Upper lobe of left lung (tissue), 6 donors: ENCODE data around the gene SLC4A2. TPM values are rescaled to one million over a fixed set of nuclear protein-coding genes. Genes with fewer than 3 reads are reported as not detected.

Experiments
- ATAC-seq, 2 donors: fragments of 200-7000 bp; cut with Tn5 transposase; one replicate each; pipeline ENCODE4 v1.9.1; 2022; ENCODE audit warnings: mild to moderate bottlenecking in 2 of 2, moderate library complexity in 2 of 2; ENCODE audit not compliant: low FRiP score in 2 of 2
- DNase-seq, 2 donors: peaks; one replicate each; pipeline ENCODE4 v3.0.0-alpha.2; 2019 to 2020
- H3K27ac ChIP-seq, 4 donors: fragments of 200-600 bp; sonication (generic); one replicate each; pipeline ENCODE4 v1.5.1; 2016 to 2019
- H3K27me3 ChIP-seq, 4 donors: fragments of 200-600 bp; sonication (generic); one replicate each; pipeline ENCODE4 v1.5.1; 2017 to 2019
- H3K36me3 ChIP-seq, 4 donors: fragments of 200-600 bp; sonication (generic); one replicate each; pipeline ENCODE4 v1.5.1; 2016 to 2019
- H3K4me1 ChIP-seq, 4 donors: fragments of 200-600 bp; sonication (generic); one replicate each; pipeline ENCODE4 v1.5.1; 2018 to 2019
- H3K4me3 ChIP-seq, 4 donors: fragments of 200-600 bp; sonication (generic); one replicate each; pipeline ENCODE4 v1.5.1; 2017 to 2019; ENCODE audit warnings: mild to moderate bottlenecking in 2 of 4, moderate library complexity in 1 of 4
- H3K9me3 ChIP-seq, 4 donors: fragments of 200-600 bp; sonication (generic); one replicate each; pipeline ENCODE4 v1.5.1; 2018 to 2019
- CTCF ChIP-seq, 6 experiments: fragments of 450-650 bp in 4 of 6; fragments of 200-600 bp in 2 of 6; sonication (generic) in 2 of 6; IDR thresholded peaks; one replicate each; pipeline ENCODE4 v1.5.1; 2016 to 2019; ENCODE audit warnings: antibody characterized with exemption in 6 of 6
- EP300 ChIP-seq, 4 donors: sonication (generic); formaldehyde crosslinking; IDR thresholded peaks; one replicate each; pipeline ENCODE4 v1.5.1; 2017; ENCODE audit warnings: antibody characterized with exemption in 4 of 4, control low read depth in 2 of 4
- POLR2A ChIP-seq, 4 donors: fragments of 450-650 bp; IDR thresholded peaks; one replicate each; pipeline ENCODE4 v1.5.1; 2016 to 2017; ENCODE audit warnings: antibody characterized with exemption in 4 of 4, mild to moderate bottlenecking in 2 of 4
- POLR2AphosphoS5 ChIP-seq, 2 donors: sonication (generic); formaldehyde crosslinking; IDR thresholded peaks; one replicate each; pipeline ENCODE4 v1.5.1; 2017; ENCODE audit warnings: antibody characterized with exemption in 2 of 2
- WGBS, 2 donors: methylation state at CpG; one replicate each; pipeline ENCODE4 v1.1.5; 2017 to 2018; 5-methylcytosine and 5-hydroxymethylcytosine counted together
- total RNA-seq, 6 donors: library from RNA; depleted of rRNA in 4 of 6; stranded (reverse); fragments of >200 nt in 4 of 6; gene quantifications; one replicate each; pipeline versions ENCODE4 v1.1.0 to v1.2.1, GENCODE V29; 2016 to 2021
- donor health status: DM: no; HTN: no; CAD: no; lungs with moderate emphysema.
- donor health status: DM: no; HTN: yes; CAD: no; lungs with severe emphysema.

SLC4A2 gene
- total RNA-seq, 6 donors from 2014 or later: 88.4 to 312 (median 188) TPM

- TF ChIP-seq EP300 (IDR thresholded peaks at IDR 0.05) (no peak), POLR2AphosphoS5 (IDR thresholded peaks at IDR 0.05) (no peak), POLR2A (IDR thresholded peaks at IDR 0.05) (no peak), CTCF (IDR thresholded peaks at IDR 0.05) (no peak)
- Histone ChIP-seq H3K9me3 (no peaks in the 10 kb centered on the region), H3K4me1 (peaks cover 37 to 58% (median 49%) of the 10 kb centered on the region in 4 donors), H3K36me3 (peaks cover 0 to 5% (median 0%) of the 10 kb centered on the region in 4 donors), H3K27ac (no peak overlapping the region), H3K4me3 (no peak overlapping the region), H3K27me3 (peaks cover 0 to 34% (median 13%) of the 10 kb centered on the region in 4 donors)
- no peak for ATAC-seq
- WGBS, 2 donors: 81 to 85% methylated on average over 8 of the region's 8 CpGs
- no peak for DNase-seq
Measured at GRCh38 chr7:151014950-151015349, 44.4 kb upstream of the SLC4A2 start.

- H3K27me3 ChIP-seq: peaks cover 0 to 34% (median 14%) of the 10 kb centered on the region in 4 donors
- peaks cover 0 to 5% (median 0%) of the 10 kb centered on the region in 4 donors for H3K36me3 ChIP-seq
- no peak for DNase-seq
- H3K9me3 ChIP-seq: no peaks in the 10 kb centered on the region
- ATAC-seq: no peak
- TF ChIP-seq CTCF (IDR thresholded peaks at IDR 0.05) (no peak), EP300 (IDR thresholded peaks at IDR 0.05) (no peak), POLR2AphosphoS5 (IDR thresholded peaks at IDR 0.05) (no peak), POLR2A (IDR thresholded peaks at IDR 0.05) (no peak)
- H3K27ac ChIP-seq: no peak overlapping the region
- WGBS, 2 donors: 83 to 85% methylated on average over 5 of the region's 5 CpGs
- peaks cover 27 to 48% (median 39%) of the 10 kb centered on the region in 4 donors for H3K4me1 ChIP-seq
- no peak overlapping the region for H3K4me3 ChIP-seq
Measured at GRCh38 chr7:151015967-151016366, 43.4 kb upstream of the SLC4A2 start.

DNA sequence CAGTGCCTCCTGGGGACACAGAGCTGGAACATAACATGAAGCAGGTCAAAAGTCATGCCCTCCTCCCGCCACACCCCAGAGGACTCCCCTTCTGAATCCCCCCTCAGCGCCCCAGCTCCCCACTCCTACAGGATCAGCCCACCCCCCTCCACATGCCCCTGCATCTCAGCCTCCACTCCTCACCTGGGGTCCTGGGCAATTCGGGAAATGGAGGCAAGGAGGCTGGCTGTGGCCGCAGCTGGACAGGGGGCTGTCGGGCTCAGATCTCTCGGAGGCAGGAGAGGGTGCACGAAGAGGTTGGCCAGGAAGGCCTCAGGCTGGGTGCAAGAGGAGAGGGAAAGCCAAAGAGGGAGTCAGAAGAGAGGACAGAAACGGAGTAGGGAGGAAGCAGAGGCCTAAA, 42.9 kb upstream of the SLC4A2 start:
- Histone ChIP-seq H3K4me3 (no peak overlapping the region), H3K4me1 (peaks cover 23 to 46% (median 37%) of the 10 kb centered on the region in 4 donors), H3K27ac (no peak overlapping the region), H3K9me3 (no peaks in the 10 kb centered on the region), H3K36me3 (peaks cover 0 to 5% (median 0%) of the 10 kb centered on the region in 4 donors), H3K27me3 (peaks cover 0 to 34% (median 14%) of the 10 kb centered on the region in 4 donors)
- ATAC-seq (no peak), DNase-seq (no peak)
- WGBS, 2 donors: 81 to 85% methylated on average over 7 of the region's 8 CpGs
- TF ChIP-seq EP300 (IDR thresholded peaks at IDR 0.05): no peak
- no peak for TF ChIP-seq CTCF (IDR thresholded peaks at IDR 0.05)
- TF ChIP-seq POLR2A (IDR thresholded peaks at IDR 0.05): no peak
- no peak for TF ChIP-seq POLR2AphosphoS5 (IDR thresholded peaks at IDR 0.05)

GRCh38 chr7:151016942-151017341, 42.4 kb upstream of the SLC4A2 start:
- Histone ChIP-seq H3K9me3 (no peaks in the 10 kb centered on the region), H3K27me3 (peaks cover 0 to 34% (median 14%) of the 10 kb centered on the region in 4 donors), H3K36me3 (peaks cover 0 to 5% (median 0%) of the 10 kb centered on the region in 4 donors), H3K4me1 (peaks cover 23 to 44% (median 36%) of the 10 kb centered on the region in 4 donors), H3K4me3 (no peak overlapping the region), H3K27ac (no peak overlapping the region)
- ATAC-seq (no peak), DNase-seq (peak in 1 of 2 donors; percentile 70)
- no peak for TF ChIP-seq POLR2AphosphoS5 (IDR thresholded peaks at IDR 0.05)
- no peak for TF ChIP-seq POLR2A (IDR thresholded peaks at IDR 0.05)
- TF ChIP-seq CTCF (IDR thresholded peaks at IDR 0.05): no peak
- TF ChIP-seq EP300 (IDR thresholded peaks at IDR 0.05): no peak
- 86 to 90% methylated on average over 14 to 15 of the region's 15 CpGs for WGBS, 2 donors

GRCh38 chr7:151017370-151017952, 41.9 kb upstream of the SLC4A2 start:
- H3K27me3 ChIP-seq: peaks cover 0 to 34% (median 14%) of the 10 kb centered on the region in 4 donors

More at GRCh38 chr7:151017370-151017952, 41.9 kb upstream of the SLC4A2 start:
- Histone ChIP-seq H3K4me1 (peaks cover 23 to 38% (median 34%) of the 10 kb centered on the region in 4 donors), H3K9me3 (no peaks in the 10 kb centered on the region), H3K27ac (no peak overlapping the region), H3K36me3 (peaks cover 0 to 5% (median 0%) of the 10 kb centered on the region in 4 donors), H3K4me3 (peak overlapping the region in 2 of 4 donors; percentile 18 to 35)
- no peak for DNase-seq
- ATAC-seq: no peak
- no peak for TF ChIP-seq POLR2AphosphoS5 (IDR thresholded peaks at IDR 0.05)
- no peak for TF ChIP-seq EP300 (IDR thresholded peaks at IDR 0.05)
- TF ChIP-seq POLR2A (IDR thresholded peaks at IDR 0.05): no peak
- TF ChIP-seq CTCF (IDR thresholded peaks at IDR 0.05): no peak
- 40 to 100% methylated on average over 1 to 13 of the region's 13 CpGs for WGBS, 2 donors
